Suprapubic skin (tissue), 4 donors: ENCODE measurements around the gene FLT1. TPM values are rescaled to one million over a fixed set of nuclear protein-coding genes. Genes with fewer than 3 reads are reported as not detected.

Source experiments
- DNase-seq, 2 donors: peaks; one replicate each; pipeline ENCODE4 v3.0.0-alpha.2; 2019; ENCODE audit warnings: low spot score in 2 of 2
- H3K27ac ChIP-seq: fragments of 200-600 bp; sonication (generic); one replicate; pipeline ENCODE4 v1.5.1; 2019
- H3K27me3 ChIP-seq: fragments of 200-600 bp; sonication (generic); one replicate; pipeline ENCODE4 v1.5.1; 2019
- H3K36me3 ChIP-seq: fragments of 200-600 bp; sonication (generic); one replicate; pipeline ENCODE4 v1.5.1; 2019
- H3K4me1 ChIP-seq: fragments of 200-600 bp; sonication (generic); one replicate; pipeline ENCODE4 v1.5.1; 2019
- H3K4me3 ChIP-seq: fragments of 200-600 bp; sonication (generic); one replicate; pipeline ENCODE4 v1.5.1; 2019; ENCODE audit warnings: mild to moderate bottlenecking
- H3K9me3 ChIP-seq: fragments of 200-600 bp; sonication (generic); one replicate; pipeline ENCODE4 v1.5.1; 2019
- EP300 ChIP-seq: sonication (generic); formaldehyde crosslinking; IDR thresholded peaks from one replicate; pipeline ENCODE4 v1.6.1; 2017; ENCODE audit warnings: antibody characterized with exemption
- POLR2A ChIP-seq, 2 donors: fragments of 450-650 bp; IDR thresholded peaks; one replicate each; pipeline ENCODE4 v1.6.1; 2017; ENCODE audit warnings: antibody characterized with exemption in 2 of 2, mild to moderate bottlenecking in 2 of 2, moderate library complexity in 2 of 2
- POLR2AphosphoS5 ChIP-seq, 3 donors: sonication (generic); formaldehyde crosslinking; IDR thresholded peaks; one replicate each; pipeline ENCODE4 v1.6.1; 2017; ENCODE audit warnings: antibody characterized with exemption in 3 of 3
- WGBS: methylation state at CpG from one replicate; pipeline ENCODE4 v1.1.5; 2018; 5-methylcytosine and 5-hydroxymethylcytosine counted together
- total RNA-seq, 4 donors: library from RNA; depleted of rRNA; stranded (reverse); fragments of >200 nt; gene quantifications; one replicate each; pipeline ENCODE4 v1.1.0, GENCODE V29; 2016
- TF ChIP-seq, protein P1 (sequence below), 2 donors: fragments of 200-600 bp in 1 of 2; fragments of 450-650 bp in 1 of 2; sonication (generic) in 1 of 2; IDR thresholded peaks; one replicate each; pipeline ENCODE4 v1.5.1; 2016 to 2019; ENCODE audit warnings: antibody characterized with exemption in 2 of 2, mild to moderate bottlenecking in 1 of 2, moderate library complexity in 1 of 2

Gene FLT1
- total RNA-seq, 4 donors from 2014 or later = 3.8 to 14.2 (median 6.8) TPM

DNA sequence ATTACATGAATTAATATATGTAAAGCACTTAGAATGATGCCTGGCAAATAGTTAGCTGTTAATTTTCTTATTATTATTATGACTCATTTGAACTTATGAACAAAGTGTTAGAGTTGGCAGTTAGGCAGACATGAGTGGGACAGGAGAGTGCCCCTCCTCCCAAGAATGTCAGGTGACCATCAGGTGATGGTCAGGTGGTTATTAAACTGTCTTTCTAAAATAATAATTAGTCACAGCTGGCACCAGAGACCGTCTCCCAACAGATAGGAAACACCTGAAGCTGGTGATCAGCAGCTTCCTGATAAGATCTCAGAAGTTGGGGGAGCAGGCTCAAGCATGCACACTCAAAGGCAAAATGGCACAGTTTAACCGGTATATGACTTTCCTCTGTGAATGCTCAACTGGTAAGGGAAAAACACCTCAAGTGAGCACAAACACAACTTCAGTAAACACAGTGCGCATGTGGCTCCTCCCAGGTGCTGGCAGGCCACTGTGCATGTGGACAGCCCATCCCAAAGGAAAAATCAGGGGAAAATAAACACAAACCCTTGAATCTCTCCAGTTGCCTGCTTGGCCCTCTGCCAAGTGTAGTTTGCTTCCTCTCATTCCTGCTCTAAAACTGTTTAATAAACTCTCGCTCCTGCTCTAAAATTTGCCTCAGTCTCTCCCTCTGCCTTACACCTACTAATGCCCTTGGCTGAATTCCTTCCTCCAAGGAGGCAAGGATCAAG lies 54.0 kb downstream of the FLT1 start:
- Histone ChIP-seq H3K36me3 (no peaks in the 10 kb centered on the region), H3K4me3 (no peak overlapping the region), H3K27ac (no peak overlapping the region), H3K4me1 (peaks cover 4% of the 10 kb centered on the region), H3K27me3 (peaks cover 8% of the 10 kb centered on the region), H3K9me3 (no peaks in the 10 kb centered on the region)
- TF ChIP-seq EP300 (no peak), POLR2A (IDR thresholded peaks at IDR 0.05) (no peak), POLR2AphosphoS5 (IDR thresholded peaks at IDR 0.05) (no peak)
- TF ChIP-seq, protein P1, sequence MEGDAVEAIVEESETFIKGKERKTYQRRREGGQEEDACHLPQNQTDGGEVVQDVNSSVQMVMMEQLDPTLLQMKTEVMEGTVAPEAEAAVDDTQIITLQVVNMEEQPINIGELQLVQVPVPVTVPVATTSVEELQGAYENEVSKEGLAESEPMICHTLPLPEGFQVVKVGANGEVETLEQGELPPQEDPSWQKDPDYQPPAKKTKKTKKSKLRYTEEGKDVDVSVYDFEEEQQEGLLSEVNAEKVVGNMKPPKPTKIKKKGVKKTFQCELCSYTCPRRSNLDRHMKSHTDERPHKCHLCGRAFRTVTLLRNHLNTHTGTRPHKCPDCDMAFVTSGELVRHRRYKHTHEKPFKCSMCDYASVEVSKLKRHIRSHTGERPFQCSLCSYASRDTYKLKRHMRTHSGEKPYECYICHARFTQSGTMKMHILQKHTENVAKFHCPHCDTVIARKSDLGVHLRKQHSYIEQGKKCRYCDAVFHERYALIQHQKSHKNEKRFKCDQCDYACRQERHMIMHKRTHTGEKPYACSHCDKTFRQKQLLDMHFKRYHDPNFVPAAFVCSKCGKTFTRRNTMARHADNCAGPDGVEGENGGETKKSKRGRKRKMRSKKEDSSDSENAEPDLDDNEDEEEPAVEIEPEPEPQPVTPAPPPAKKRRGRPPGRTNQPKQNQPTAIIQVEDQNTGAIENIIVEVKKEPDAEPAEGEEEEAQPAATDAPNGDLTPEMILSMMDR (IDR thresholded peaks at IDR 0.05) = no peak
- no peak for DNase-seq
- WGBS = 39% methylated on average over 4 of the region's 4 CpGs

DNA sequence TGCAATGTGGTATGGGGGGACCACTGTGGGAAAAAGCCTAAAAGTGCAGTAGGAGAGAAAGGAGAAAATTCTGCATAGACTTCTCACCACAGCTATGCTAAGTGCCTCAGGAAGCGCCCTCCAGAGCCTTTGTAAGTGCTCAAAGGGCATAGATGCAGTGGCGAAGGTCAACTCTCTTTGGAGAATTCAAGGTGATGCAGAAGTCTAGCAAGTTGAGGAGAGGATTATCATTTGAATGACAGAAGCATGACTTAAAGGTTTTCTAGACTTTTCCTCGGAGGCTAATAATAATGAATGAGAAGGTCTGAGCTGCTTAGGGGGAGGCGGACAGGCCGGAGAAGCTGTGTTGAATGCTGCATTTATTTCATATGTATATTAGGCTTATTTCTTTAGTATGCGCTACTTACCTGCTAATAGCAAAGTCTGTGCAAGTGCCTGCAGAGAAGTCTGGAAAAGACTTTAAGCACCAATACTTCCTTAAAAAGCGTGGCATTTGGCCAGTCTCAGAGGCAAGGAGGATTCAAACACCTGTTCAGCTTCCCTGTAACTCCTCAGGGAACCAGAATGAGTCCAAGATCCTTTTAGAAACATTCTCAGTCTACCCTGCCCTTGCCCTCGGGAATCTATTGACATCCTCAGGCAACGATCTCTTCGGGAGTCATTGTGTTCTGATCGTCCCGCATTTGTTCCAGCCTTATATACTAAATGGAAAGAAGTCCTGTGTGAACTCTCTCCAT lies 56.2 kb downstream of the FLT1 start:
- peaks cover 11% of the 10 kb centered on the region for H3K27me3 ChIP-seq
- no peaks in the 10 kb centered on the region for H3K36me3 ChIP-seq
- H3K27ac ChIP-seq = no peak overlapping the region
- no peak for DNase-seq
- H3K4me1 ChIP-seq = peaks cover 4% of the 10 kb centered on the region
- H3K9me3 ChIP-seq = no peaks in the 10 kb centered on the region
- no peak overlapping the region for H3K4me3 ChIP-seq
- 67% methylated on average over 12 of the region's 12 CpGs for WGBS
- no peak for TF ChIP-seq POLR2A (IDR thresholded peaks at IDR 0.05)
- TF ChIP-seq POLR2AphosphoS5 (IDR thresholded peaks at IDR 0.05) = no peak
- no peak for TF ChIP-seq EP300
- TF ChIP-seq, protein P1 (IDR thresholded peaks at IDR 0.05) = no peak

DNA sequence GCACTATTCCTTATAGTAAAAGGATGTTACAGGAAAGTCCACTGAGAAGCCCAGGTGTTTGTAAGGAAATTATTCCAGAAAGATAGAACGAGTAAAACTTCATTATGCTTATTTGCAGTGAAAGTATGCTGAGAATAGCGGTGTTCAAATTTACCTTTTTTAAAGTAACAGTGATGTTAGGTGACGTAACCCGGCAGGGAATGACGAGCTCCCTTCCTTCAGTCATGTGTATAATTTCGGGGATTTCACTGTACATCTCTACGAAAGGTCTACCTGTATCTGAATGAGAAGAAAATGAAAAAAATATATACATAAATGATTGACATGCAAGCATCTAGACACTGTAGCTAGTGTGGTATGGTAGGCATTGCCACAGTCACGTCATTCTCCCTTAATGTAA lies 56.9 kb downstream of the FLT1 start:
- no peak for DNase-seq
- H3K4me3 ChIP-seq = no peak overlapping the region
- no peak overlapping the region for H3K27ac ChIP-seq
- WGBS = 82% methylated on average over 8 of the region's 8 CpGs
- H3K9me3 ChIP-seq = no peaks in the 10 kb centered on the region
- TF ChIP-seq POLR2AphosphoS5 (IDR thresholded peaks at IDR 0.05) (no peak), POLR2A (IDR thresholded peaks at IDR 0.05) (no peak), EP300 (no peak)
- TF ChIP-seq, protein P1 (IDR thresholded peaks at IDR 0.05) = no peak
- peaks cover 6% of the 10 kb centered on the region for H3K4me1 ChIP-seq
- peaks cover 11% of the 10 kb centered on the region for H3K27me3 ChIP-seq
- no peaks in the 10 kb centered on the region for H3K36me3 ChIP-seq

DNA sequence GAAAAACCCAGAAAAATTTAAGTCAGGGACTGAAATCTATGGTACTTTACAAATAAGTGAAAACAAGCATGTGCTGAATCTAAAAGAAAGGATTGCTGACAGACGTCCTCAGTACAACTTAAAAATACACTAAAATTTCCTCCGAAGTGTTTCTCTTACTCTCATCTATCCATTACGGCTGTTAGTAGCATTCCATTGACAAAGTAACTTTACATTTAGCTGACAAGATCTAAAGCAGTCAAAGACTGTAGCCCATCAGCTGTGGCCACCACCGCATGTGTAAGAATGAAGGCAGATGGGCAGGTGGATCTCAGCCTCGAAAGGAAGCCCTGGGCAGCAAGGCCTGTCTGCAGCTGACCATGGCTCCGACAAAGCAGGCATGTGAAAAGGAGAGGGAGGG lies 59.0 kb downstream of the FLT1 start:
- Histone ChIP-seq H3K4me1 (peaks cover 13% of the 10 kb centered on the region), H3K27ac (no peak overlapping the region), H3K27me3 (peaks cover 20% of the 10 kb centered on the region), H3K9me3 (no peaks in the 10 kb centered on the region), H3K4me3 (no peak overlapping the region), H3K36me3 (no peaks in the 10 kb centered on the region)
- TF ChIP-seq POLR2AphosphoS5 (IDR thresholded peaks at IDR 0.05) = no peak
- TF ChIP-seq, protein P1 (IDR thresholded peaks at IDR 0.05) = no peak
- TF ChIP-seq EP300 = no peak
- TF ChIP-seq POLR2A (IDR thresholded peaks at IDR 0.05) = no peak
- DNase-seq = no peak
- WGBS = 75% methylated on average over 6 of the region's 6 CpGs

DNA sequence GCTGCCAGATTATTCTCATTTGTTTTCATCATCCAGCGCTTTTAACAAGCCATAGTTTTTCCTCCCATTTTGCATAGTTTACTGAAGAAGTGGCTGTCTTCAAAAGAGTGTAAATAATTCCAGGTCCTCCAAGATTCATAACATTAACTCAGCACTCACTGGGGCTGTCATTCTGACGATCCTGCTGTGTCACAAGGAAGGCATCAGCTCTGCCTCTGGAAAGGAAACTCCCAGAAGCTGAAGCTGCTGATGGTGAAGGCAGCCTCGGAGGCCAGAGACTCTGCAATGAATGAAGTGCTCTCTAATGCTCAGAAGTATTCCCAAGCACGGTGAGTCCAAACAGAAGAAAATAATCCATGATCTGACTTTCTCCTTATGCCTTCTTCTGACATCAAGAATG lies 60.0 kb downstream of the FLT1 start:
- peaks cover 13% of the 10 kb centered on the region for H3K4me1 ChIP-seq
- no peaks in the 10 kb centered on the region for H3K9me3 ChIP-seq
- TF ChIP-seq POLR2AphosphoS5 (IDR thresholded peaks at IDR 0.05) (no peak), EP300 (no peak), POLR2A (IDR thresholded peaks at IDR 0.05) (no peak)
- TF ChIP-seq, protein P1 (IDR thresholded peaks at IDR 0.05) = no peak
- 51% methylated on average over 4 of the region's 4 CpGs for WGBS
- peaks cover 24% of the 10 kb centered on the region for H3K27me3 ChIP-seq
- H3K27ac ChIP-seq = no peak overlapping the region
- H3K4me3 ChIP-seq = no peak overlapping the region
- H3K36me3 ChIP-seq = no peaks in the 10 kb centered on the region
- no peak for DNase-seq
